Smooth muscle cell (in vitro differentiated cells): Measurements from ENCODE around the gene CABP2. TPM values are rescaled to one million over a fixed set of nuclear protein-coding genes. Genes with fewer than 3 reads are reported as not detected.

Source experiments
- DNase-seq: peaks from one replicate; lab custom pipeline; 2025; ENCODE audit not compliant: unreplicated experiment; lab: John Stamatoyannopoulos, UW
- H2AFZ ChIP-seq: fragments of 200-600 bp; sonication (generic); 2 replicates; pipeline ENCODE4 v1.6.0; 2016; ENCODE audit warnings: antibody characterized with exemption, low read depth, mild to moderate bottlenecking
- H3F3A ChIP-seq: fragments of 200-600 bp; sonication (generic); 2 replicates; pipeline ENCODE4 v1.6.0; 2017; ENCODE audit warnings: antibody characterized with exemption, low read depth
- H3K27ac ChIP-seq: fragments of 200-600 bp; sonication (generic); 2 replicates; pipeline ENCODE4 v1.5.1; 2016; ENCODE audit warnings: low read depth, mild to moderate bottlenecking
- H3K27me3 ChIP-seq: fragments of 200-600 bp; sonication (generic); 2 replicates; pipeline ENCODE4 v1.6.1; 2016; ENCODE audit warnings: low read depth, mild to moderate bottlenecking
- H3K36me3 ChIP-seq: fragments of 200-600 bp; sonication (generic); 2 replicates; pipeline ENCODE4 v1.5.1; 2016; ENCODE audit warnings: low read depth
- H3K4me1 ChIP-seq: fragments of 200-600 bp; sonication (generic); 2 replicates; pipeline ENCODE4 v1.5.1; 2016; ENCODE audit warnings: low read depth
- H3K4me2 ChIP-seq: fragments of 200-600 bp; sonication (generic); 2 replicates; pipeline ENCODE4 v1.6.0; 2016; ENCODE audit warnings: mild to moderate bottlenecking
- H3K4me3 ChIP-seq: fragments of 200-600 bp; sonication (generic); 2 replicates; pipeline ENCODE4 v1.5.1; 2016; ENCODE audit warnings: mild to moderate bottlenecking
- H3K79me2 ChIP-seq: fragments of 200-600 bp; sonication (generic); 2 replicates; pipeline ENCODE4 v1.6.0; 2016; ENCODE audit warnings: low read depth, mild to moderate bottlenecking
- H3K9ac ChIP-seq: fragments of 200-600 bp; sonication (generic); 2 replicates; pipeline ENCODE4 v1.6.0; 2016; ENCODE audit warnings: low read depth
- H3K9me3 ChIP-seq: fragments of 200-600 bp; sonication (generic); replicated peaks from 2 replicates; pipeline ENCODE4 v1.5.1; 2016; ENCODE audit warnings: low read depth
- H4K20me1 ChIP-seq: fragments of 200-600 bp; sonication (generic); 2 replicates; pipeline ENCODE4 v1.6.0; 2016; ENCODE audit warnings: low read depth
- WGBS: methylation state at CpG from one replicate; pipeline ENCODE4 v1.1.7; 2016; ENCODE audit warnings: low lambda C conversion rate; 5-methylcytosine and 5-hydroxymethylcytosine counted together
- polyA plus RNA-seq: library from polyadenylated mRNA; unstranded; fragments of >200 nt; fragmentation: Nextera tagmentation; extraction: Ambion mirVana; gene quantifications from 2 replicates; pipeline ENCODE4 v1.2.1, GENCODE V29; 2016
- total RNA-seq: library from RNA; depleted of rRNA; stranded (reverse); fragments of >200 nt; gene quantifications from 2 replicates; pipeline ENCODE4 v1.2.3, GENCODE V29; 2014
- TF ChIP-seq, protein P1 (sequence below): fragments of 200-600 bp; sonication (generic); IDR thresholded peaks from 2 replicates; pipeline ENCODE4 v1.5.1; 2017; ENCODE audit warnings: borderline replicate concordance, mild to moderate bottlenecking, antibody characterized with exemption; ENCODE audit not compliant: insufficient read depth, poor library complexity, severe bottlenecking

The CABP2 gene
- total and polyA plus RNA-seq, 2 experiments from 2014 or later, result not detected

GRCh38 chr11:67544616-67545242, 21.5 kb upstream of the CABP2 start:
- TF ChIP-seq, protein P1, sequence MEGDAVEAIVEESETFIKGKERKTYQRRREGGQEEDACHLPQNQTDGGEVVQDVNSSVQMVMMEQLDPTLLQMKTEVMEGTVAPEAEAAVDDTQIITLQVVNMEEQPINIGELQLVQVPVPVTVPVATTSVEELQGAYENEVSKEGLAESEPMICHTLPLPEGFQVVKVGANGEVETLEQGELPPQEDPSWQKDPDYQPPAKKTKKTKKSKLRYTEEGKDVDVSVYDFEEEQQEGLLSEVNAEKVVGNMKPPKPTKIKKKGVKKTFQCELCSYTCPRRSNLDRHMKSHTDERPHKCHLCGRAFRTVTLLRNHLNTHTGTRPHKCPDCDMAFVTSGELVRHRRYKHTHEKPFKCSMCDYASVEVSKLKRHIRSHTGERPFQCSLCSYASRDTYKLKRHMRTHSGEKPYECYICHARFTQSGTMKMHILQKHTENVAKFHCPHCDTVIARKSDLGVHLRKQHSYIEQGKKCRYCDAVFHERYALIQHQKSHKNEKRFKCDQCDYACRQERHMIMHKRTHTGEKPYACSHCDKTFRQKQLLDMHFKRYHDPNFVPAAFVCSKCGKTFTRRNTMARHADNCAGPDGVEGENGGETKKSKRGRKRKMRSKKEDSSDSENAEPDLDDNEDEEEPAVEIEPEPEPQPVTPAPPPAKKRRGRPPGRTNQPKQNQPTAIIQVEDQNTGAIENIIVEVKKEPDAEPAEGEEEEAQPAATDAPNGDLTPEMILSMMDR, result no peak
- DNase-seq, result no peak
- Histone ChIP-seq H3F3A (no peaks in the 10 kb centered on the region), H4K20me1 (no peaks in the 10 kb centered on the region), H3K79me2 (no peaks in the 10 kb centered on the region), H3K9ac (no peak overlapping the region), H3K4me3 (no peak overlapping the region), H3K4me1 (no peaks in the 10 kb centered on the region), H3K4me2 (no peak overlapping the region), H3K36me3 (no peaks in the 10 kb centered on the region), H2AFZ (no peak overlapping the region), H3K9me3 (no peaks in the 10 kb centered on the region), H3K27me3 (no peaks in the 10 kb centered on the region), H3K27ac (no peak overlapping the region)
- WGBS, result 93% methylated on average over 10 of the region's 10 CpGs

GRCh38 chr11:67543585-67543984, 20.3 kb upstream of the CABP2 start:
- H3K79me2 ChIP-seq, result no peaks in the 10 kb centered on the region
- H2AFZ ChIP-seq, result no peak overlapping the region
- H3F3A ChIP-seq, result no peaks in the 10 kb centered on the region
- H3K9ac ChIP-seq, result no peak overlapping the region
- TF ChIP-seq, protein P1, result no peak
- no peaks in the 10 kb centered on the region for H4K20me1 ChIP-seq
- H3K4me2 ChIP-seq, result no peak overlapping the region
- no peak for DNase-seq
- no peak overlapping the region for H3K27ac ChIP-seq
- H3K36me3 ChIP-seq, result no peaks in the 10 kb centered on the region
- H3K27me3 ChIP-seq, result no peaks in the 10 kb centered on the region
- no peaks in the 10 kb centered on the region for H3K4me1 ChIP-seq
- H3K9me3 ChIP-seq, result no peaks in the 10 kb centered on the region
- WGBS, result 83% methylated on average over 2 of the region's 2 CpGs
- no peak overlapping the region for H3K4me3 ChIP-seq

DNA sequence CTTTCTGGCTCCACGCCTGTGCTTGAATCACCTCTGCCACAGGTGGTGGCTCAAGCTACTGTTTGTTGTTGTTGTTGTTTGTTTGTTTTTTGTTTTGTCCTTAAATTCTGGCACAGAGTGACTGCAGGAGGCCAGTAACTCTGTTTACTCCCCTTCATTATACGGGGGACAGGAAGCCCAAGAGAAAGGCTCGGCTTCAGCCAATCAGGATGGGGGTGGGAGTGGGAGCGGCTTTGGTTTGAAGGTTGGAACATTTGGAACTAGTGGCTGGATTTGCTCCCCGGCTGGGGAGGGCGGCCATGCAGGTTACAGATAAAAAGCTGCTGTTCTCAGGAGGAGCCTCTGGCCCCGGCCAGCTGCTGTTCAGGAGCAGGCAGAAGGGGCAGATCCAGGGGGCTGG, 19.7 kb upstream of the CABP2 start:
- H3K9ac ChIP-seq, result no peak overlapping the region
- H3K4me2 ChIP-seq, result no peak overlapping the region
- H3K79me2 ChIP-seq, result no peaks in the 10 kb centered on the region
- H4K20me1 ChIP-seq, result no peaks in the 10 kb centered on the region
- WGBS, result 81% methylated on average over 7 of the region's 7 CpGs
- H3K4me3 ChIP-seq, result no peak overlapping the region
- TF ChIP-seq, protein P1, result no peak
- no peaks in the 10 kb centered on the region for H3K9me3 ChIP-seq
- H3K4me1 ChIP-seq, result no peaks in the 10 kb centered on the region
- no peaks in the 10 kb centered on the region for H3K36me3 ChIP-seq
- DNase-seq, result no peak
- no peaks in the 10 kb centered on the region for H3K27me3 ChIP-seq
- no peaks in the 10 kb centered on the region for H3F3A ChIP-seq
- no peak overlapping the region for H3K27ac ChIP-seq
- H2AFZ ChIP-seq, result no peak overlapping the region

DNA sequence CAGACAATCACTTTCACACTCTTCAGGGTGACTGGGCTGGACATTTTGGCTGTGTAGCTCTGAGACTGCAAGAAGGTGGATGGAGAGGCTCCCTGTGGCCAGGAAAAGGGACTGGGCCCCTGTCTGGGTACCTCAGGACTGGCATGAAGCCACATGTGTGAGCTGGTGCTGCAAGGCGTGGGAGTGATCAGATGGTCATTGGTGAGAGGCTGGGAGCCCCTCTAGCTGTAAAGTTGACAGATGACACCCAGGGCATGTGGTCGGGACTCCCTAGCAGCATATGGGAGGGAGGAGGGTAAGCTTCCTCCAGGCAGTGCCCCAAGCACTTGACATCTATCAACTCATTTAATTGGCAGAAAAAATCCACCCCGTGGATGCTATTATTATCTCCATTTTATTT, 18.9 kb upstream of the CABP2 start:
- no peak for DNase-seq

More for the DNA sequence above, 18.9 kb upstream of the CABP2 start:
- WGBS, result 84% methylated on average over 3 of the region's 3 CpGs
- Histone ChIP-seq H3K27me3 (no peaks in the 10 kb centered on the region), H3K4me3 (no peak overlapping the region), H2AFZ (no peak overlapping the region), H3K36me3 (no peaks in the 10 kb centered on the region), H4K20me1 (no peaks in the 10 kb centered on the region), H3K27ac (no peak overlapping the region), H3F3A (no peaks in the 10 kb centered on the region), H3K4me1 (no peaks in the 10 kb centered on the region), H3K9me3 (no peaks in the 10 kb centered on the region), H3K79me2 (no peaks in the 10 kb centered on the region), H3K4me2 (no peak overlapping the region), H3K9ac (no peak overlapping the region)
- TF ChIP-seq, protein P1, result no peak
